ENCODE results near the gene HOXB3.
A peak's percentile ranks its signal among the peaks of the same experiment; 100 is the strongest.
"Not testable (repeated sequence)": the region's sequence is repeated elsewhere in the genome, so short reads cannot be mapped to it uniquely, and the experiment has no call there.

Gene HOXB3

GRCh38 chr17:48526608-48527546 is 63.2 kb downstream of the HOXB3 start:
- no peak for DNase-seq (ENCODE audit: low spot score)

- DNase-seq (ENCODE audit: low spot score) = no peak
These were observed 67.0 kb downstream of the HOXB3 start for GRCh38 chr17:48523010-48523409.

- peak; percentile 41 for DNase-seq (ENCODE audit: low spot score)
These were observed 67.9 kb downstream of the HOXB3 start for GRCh38 chr17:48522031-48522653.

GRCh38 chr17:48520631-48521079 is 69.4 kb downstream of the HOXB3 start:
- DNase-seq (ENCODE audit: low spot score) = peak; percentile 37

- no peak for DNase-seq (ENCODE audit: low spot score)
These were observed 70.6 kb downstream of the HOXB3 start for GRCh38 chr17:48519427-48519826.

GRCh38 chr17:48517478-48517877 is 72.6 kb downstream of the HOXB3 start:
- no peak for DNase-seq (ENCODE audit: low spot score)

DNA sequence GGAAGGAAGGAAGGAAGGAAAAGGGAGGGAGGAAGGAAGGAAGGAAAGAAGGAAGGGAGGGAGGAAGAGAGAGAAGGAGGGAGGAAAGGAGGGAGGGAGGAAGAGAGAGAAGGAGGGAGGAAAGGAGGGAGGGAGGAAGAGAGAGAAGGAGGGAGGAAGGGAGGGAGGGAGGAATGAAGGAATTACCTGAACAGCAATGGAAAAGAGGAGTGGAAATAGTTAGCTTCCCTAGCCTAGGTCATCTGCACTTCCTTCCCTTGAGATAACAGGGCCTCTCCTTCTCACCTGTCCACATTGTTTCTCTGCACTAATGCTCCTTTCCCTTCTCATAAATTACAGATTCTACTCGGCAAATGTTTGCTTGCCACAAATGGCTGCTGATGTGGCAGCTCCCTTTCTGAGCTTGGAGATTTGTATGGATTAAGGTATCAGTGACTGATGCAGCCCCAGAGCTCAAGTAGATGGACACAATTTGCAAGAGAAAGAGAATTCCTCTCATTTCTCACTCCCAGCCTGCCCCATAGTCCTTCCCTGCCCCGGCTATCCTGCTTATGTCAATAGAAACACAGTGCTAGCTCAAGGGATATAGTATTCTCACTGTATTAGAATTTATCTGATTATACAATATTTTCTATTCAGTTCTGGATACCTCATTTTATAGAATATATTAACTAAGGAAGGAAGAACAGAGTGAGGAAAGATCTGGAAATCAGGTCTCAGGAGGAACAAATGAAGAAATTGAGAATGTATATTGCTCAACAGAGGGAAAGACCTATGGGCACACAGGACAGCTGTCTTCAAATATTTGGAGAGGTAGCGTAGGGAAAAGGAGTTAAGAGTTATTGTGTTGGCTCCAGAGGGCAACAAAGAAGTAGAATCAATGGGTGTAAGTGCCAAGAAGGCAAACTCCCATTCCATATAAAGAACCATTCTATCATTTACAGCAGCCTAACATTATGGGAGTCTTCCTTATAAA is 73.8 kb downstream of the HOXB3 start:
- DNase-seq (ENCODE audit: low spot score) = no peak

DNA sequence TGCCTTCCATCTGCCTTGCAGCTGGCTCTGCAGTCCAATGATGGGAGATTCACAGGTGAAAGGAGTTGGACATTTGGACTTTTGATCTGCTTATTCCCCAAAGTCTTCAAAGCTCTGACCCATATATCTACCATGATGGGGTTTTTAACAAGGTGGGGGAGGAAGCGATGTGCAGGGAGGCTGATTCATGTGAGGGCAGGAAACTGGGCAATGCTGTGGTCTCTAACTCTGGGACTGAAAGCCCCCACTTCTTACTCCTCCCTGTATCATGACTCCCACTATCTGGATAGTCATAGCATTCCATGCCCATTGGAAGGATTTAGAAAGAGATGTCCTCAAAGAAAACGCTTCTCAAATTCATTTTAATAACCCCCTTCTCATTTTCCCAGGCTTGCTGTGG is 75.6 kb downstream of the HOXB3 start:
- DNase-seq (ENCODE audit: low spot score) = no peak

DNA sequence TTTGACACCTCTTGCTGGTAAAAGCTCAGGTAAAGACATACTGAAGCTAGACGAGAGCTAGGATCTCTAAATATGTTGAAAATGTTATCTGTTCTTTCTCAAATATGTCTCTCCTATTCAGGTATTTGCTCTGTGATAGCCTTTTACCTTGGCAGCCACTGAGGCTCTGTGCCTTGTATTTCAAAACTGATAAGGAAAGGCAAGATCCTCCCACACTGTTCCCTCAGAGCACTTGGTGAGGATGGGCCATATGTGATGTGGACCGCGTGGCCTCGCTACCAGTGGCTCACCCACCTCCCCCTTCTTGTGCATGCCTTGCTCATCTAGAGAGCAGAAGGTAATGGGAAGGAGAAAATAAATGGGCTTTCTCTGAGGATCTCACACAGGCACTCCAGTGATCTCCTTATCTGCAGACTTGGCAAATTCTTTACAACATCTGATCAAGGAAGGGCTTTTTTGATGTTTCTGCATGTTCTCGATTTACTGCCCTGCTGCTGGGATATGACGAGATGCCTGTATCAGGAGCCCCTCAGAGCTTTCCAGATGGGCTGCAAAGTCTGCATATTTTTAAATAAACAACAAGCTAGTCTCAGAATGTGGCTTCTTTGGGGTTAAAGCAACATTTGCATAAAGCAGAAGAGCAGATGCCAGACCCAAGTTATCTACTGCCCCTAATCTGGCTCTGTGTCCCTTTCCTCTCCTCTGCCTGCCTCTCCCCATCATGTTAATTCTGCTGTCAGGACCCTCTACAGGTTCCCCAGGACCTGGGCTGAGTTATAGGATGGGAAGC is 76.2 kb downstream of the HOXB3 start:
- no peak for DNase-seq (ENCODE audit: low spot score)

DNA sequence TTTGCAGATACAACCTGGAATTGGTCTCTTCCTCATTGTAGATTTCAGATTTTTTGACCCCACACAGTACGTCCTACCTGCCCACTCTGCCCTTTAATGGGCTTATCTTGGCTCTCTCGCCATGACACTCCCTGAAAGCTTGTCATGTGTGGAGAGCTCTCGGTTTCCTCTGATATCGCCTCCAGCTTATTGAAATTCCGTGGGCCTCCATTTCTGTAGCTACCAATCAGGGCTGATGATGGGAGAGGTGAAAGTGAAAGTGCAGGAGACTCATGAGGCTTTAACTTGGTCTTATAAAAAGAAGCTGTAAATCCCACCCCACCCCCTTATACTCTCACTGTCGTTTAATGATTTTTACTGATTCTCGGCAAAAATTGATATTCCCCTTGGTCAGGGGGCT is 76.9 kb downstream of the HOXB3 start:
- DNase-seq (ENCODE audit: low spot score) = peak; percentile 40

DNA sequence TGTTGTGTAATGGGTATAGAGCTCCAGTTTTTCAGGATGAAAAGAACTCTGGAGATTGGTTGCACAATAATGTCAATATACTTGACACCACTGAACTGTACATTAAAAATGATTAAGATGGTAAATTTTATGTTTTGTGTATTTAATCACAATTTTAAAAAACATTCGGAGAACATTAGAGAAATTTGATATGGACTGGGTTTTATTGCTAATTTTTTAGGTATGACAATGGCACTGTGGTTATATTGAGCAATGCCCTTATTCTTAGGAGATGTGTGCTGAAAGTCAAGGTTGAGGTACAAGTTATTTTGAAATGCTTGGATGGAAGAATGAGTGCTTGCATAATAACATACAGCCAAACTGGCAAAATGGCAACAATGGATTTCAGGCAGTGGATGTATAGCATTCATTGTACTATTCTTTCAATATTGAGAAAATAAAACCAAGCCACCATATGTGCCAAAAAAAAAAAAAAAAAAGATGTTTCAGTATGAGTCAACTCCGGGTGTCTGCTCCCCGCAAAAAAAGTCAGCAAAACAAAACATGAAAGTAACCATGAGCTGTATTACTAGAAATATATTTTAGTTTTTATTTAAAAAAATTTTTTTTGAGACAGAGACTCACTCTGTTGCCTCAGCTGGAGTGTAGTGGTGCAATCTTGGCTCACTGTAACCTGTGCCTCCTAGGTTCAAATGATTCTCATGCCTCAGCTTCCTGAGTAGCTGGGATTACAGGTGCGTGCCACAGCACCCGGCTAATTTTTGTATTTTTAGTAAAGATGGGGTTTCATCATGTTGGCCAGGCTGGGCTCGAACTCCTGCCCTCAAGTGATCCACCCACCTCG is 79.1 kb downstream of the HOXB3 start:
- peak; percentile 40 for DNase-seq (ENCODE audit: low spot score)

DNA sequence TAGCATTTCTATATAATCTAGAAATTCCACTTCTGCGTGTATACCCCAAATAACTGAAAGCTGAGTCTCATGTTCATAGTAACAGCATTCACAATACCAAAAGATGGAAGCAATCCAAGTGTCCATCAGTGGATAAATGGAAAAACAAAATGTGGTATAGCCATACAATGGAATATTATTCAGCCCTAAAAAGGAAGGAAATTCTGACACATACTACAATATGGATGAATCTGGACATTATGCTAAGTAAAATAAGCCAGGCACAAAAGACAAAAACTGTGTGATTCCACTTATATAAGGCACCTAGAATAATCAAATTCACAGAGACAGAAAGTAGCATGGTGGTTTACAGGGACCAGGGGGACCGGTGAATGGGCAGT is 79.7 kb downstream of the HOXB3 start:
- no peak for DNase-seq (ENCODE audit: low spot score)

- DNase-seq (ENCODE audit: low spot score) = not testable (repeated sequence)
These were observed 80.3 kb downstream of the HOXB3 start for GRCh38 chr17:48509708-48510107.

- DNase-seq (ENCODE audit: low spot score) = no peak
These were observed 83.8 kb downstream of the HOXB3 start for GRCh38 chr17:48506246-48506645.

DNA sequence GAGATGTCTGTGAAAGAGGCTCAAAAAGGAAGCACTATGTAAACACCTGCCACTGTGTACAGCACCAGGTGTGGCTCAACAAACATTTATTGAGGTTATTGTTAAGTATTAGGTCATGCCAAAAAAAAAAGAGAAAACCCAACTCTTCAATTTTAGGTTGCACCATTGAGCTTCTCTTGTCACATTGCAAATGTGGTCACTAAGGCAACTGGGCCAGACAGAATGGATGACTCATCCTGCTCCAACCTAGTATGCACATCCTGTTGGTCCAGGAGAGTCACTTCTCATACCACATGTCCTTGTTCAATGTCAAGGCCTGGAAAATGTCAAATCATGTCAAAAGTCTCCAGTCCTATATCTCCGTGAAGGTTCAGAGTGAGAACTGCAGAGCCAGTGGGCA is 84.3 kb downstream of the HOXB3 start:
- peak; percentile 79 for DNase-seq (ENCODE audit: low spot score)

DNA sequence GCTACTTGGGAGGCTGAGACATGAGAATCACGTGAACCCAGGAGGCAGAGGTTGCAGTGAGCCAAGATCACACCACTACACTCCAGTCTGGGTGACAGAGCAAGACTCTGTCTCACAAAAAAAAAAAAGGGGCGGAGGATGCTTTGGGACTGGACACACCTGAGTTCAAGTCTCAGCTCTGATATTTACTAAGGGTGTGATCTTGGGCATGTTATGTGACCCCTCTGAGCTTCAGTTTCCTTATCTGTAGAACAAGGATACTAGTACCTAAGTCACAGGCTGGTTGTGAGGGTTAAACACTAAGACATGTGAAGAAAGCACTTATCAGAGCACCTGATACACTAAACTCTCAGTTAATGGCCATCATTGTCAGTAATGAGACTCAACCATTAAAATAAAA is 85.1 kb downstream of the HOXB3 start:
- DNase-seq (ENCODE audit: low spot score) = no peak

DNA sequence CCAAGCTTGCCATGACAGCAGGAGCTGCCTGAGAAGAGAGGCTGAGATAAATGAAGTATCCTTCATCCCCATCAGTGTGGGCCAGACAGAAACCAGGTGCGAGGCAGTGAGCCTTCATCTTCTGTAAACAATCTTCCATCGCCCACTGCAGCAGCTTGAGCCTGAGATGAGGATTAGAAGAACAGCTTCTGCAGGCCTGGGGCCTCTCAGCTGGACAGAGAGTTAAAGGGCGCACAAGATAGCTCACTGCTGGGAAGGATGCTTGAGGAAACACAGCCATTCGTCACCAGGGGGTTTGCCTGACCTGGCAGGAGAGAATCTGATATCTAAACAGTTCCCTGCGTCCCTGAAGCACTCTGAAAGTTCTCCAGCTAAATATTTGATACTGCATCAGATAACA is 86.3 kb downstream of the HOXB3 start:
- DNase-seq (ENCODE audit: low spot score) = no peak

DNA sequence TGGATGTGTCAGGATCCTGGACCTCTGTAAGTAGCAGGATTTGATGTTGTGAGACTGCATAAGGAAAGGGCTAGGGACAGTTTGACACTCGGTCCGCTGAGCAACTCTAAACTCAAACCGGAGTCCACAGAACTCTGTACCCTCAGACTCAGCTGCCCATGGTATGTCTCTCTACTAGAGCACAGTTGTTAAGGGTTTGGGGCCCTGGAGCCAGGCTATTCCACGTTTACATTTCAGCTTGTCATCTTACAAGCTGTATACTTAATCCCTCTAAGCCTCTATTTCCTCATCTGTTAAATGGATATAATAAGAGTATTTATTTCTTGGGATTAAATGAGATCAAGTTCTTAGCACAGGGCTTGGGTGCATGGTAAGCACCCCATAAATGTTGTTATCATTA is 87.1 kb downstream of the HOXB3 start:
- DNase-seq (ENCODE audit: low spot score) = no peak

GRCh38 chr17:48502312-48502711 is 87.7 kb downstream of the HOXB3 start:
- DNase-seq (ENCODE audit: low spot score) = no peak
